IMR-90 (cell line): ENCODE measurements around the gene IQSEC1. TPM values are rescaled to one million over a fixed set of nuclear protein-coding genes. Genes with fewer than 3 reads are reported as not detected.

Source experiments
- ATAC-seq: fragments of 200-7000 bp; cut with Tn5 transposase; 2 replicates; pipeline ENCODE4 v1.9.1; 2020; ENCODE audit warnings: low read depth, mild to moderate bottlenecking, moderate library complexity
- BruUV-seq: library from RNA; stranded (reverse); fragments of 400-500 nt; replicated peaks from 2 replicates; lab custom pipeline; 2021; lab: Mats Ljungman, UMichigan
- CTCF ChIA-PET: fragments of 300-600 bp; formaldehyde crosslinking; extraction: SDS; loops from one replicate; lab custom pipeline; 2021; ENCODE audit warnings: antibody characterized with exemption; lab: Yijun Ruan, JAX
- POLR2A ChIA-PET: fragments of 300-600 bp; sonication (Branson Sonifier 250); formaldehyde crosslinking; loops from one replicate; lab custom pipeline; 2022; ENCODE audit warnings: antibody characterized with exemption; ENCODE audit not compliant: unreplicated experiment; lab: Charles Lee
- DNase-seq: peaks from one replicate; pipeline ENCODE4 v3.0.0; 2013
- H2AFZ ChIP-seq: replicated peaks from 2 replicates; pipeline ENCODE3; 2013; ENCODE audit warnings: low read length, mild to moderate bottlenecking; ENCODE audit not compliant: poor library complexity
- H2AK5ac ChIP-seq: 2 replicates; pipeline ENCODE4 v1.6.1; 2013; ENCODE audit warnings: low read depth, low read length, inconsistent platforms
- H2AK9ac ChIP-seq: replicated peaks from 2 replicates; pipeline ENCODE3; 2013; ENCODE audit warnings: mild to moderate bottlenecking, low read depth, low read length, moderate library complexity; ENCODE audit not compliant: poor library complexity
- H2BK120ac ChIP-seq: 2 replicates; pipeline ENCODE4 v1.6.1; 2013; ENCODE audit warnings: low read depth, low read length, inconsistent platforms
- H2BK15ac ChIP-seq: 3 replicates; pipeline ENCODE4 v1.6.1; 2013; ENCODE audit warnings: low read depth, low read length, inconsistent platforms
- H2BK20ac ChIP-seq: 2 replicates; pipeline ENCODE4 v1.6.1; 2013; ENCODE audit warnings: low read depth, mild to moderate bottlenecking, inconsistent platforms, low read length, moderate library complexity
- H2BK5ac ChIP-seq: 2 replicates; pipeline ENCODE4 v1.6.1; 2013; ENCODE audit warnings: mild to moderate bottlenecking, low read depth, low read length, inconsistent platforms; ENCODE audit not compliant: poor library complexity, severe bottlenecking
- H3K14ac ChIP-seq: replicated peaks from 2 replicates; pipeline ENCODE4 v1.6.1; 2013; ENCODE audit warnings: low read depth, low read length, inconsistent platforms
- H3K18ac ChIP-seq: 2 replicates; pipeline ENCODE4 v1.6.1; 2013; ENCODE audit warnings: low read depth, low read length, control low read depth
- H3K23ac ChIP-seq: 2 replicates; pipeline ENCODE4 v1.6.1; 2013; ENCODE audit warnings: low read depth, low read length, inconsistent platforms
- H3K27ac ChIP-seq: 2 replicates; pipeline ENCODE4 v1.5.1; 2013; ENCODE audit warnings: mild to moderate bottlenecking, control low read depth, low read length; ENCODE audit not compliant: insufficient read depth
- H3K27me3 ChIP-seq: 2 replicates; pipeline ENCODE4 v1.6.1; 2013; ENCODE audit warnings: low read length; ENCODE audit not compliant: control insufficient read depth, insufficient read depth
- H3K36me3 ChIP-seq: 2 replicates; pipeline ENCODE4 v1.6.1; 2013; ENCODE audit warnings: low read length, mixed read lengths; ENCODE audit not compliant: control insufficient read depth, insufficient read depth
- H3K4ac ChIP-seq: 2 replicates; pipeline ENCODE4 v1.6.1; 2013; ENCODE audit warnings: low read depth, low read length, inconsistent platforms
- H3K4me1 ChIP-seq: 2 replicates; pipeline ENCODE4 v1.6.1; 2013; ENCODE audit warnings: low read length, mixed read lengths; ENCODE audit not compliant: control insufficient read depth, insufficient read depth
- H3K4me2 ChIP-seq: 2 replicates; pipeline ENCODE4 v1.6.1; 2013; ENCODE audit warnings: low read depth, mild to moderate bottlenecking, control low read depth, low read length, moderate library complexity
- H3K4me3 ChIP-seq: 2 replicates; pipeline ENCODE4 v1.5.1; 2013; ENCODE audit warnings: low read depth, mild to moderate bottlenecking, control low read depth, low read length, moderate library complexity; ENCODE audit not compliant: insufficient read depth
- H3K56ac ChIP-seq: 2 replicates; pipeline ENCODE4 v1.6.1; 2013; ENCODE audit warnings: low read length, inconsistent platforms; ENCODE audit not compliant: insufficient read depth; ENCODE audit errors: extremely low read depth
- H3K79me1 ChIP-seq, 2 experiments: 2 replicates each; pipeline ENCODE4 v1.6.1; 2013; ENCODE audit warnings: low read length in 2 of 2, inconsistent platforms in 1 of 2, low read depth in 1 of 2
- H3K9ac ChIP-seq: 2 replicates; pipeline ENCODE4 v1.6.1; 2013; ENCODE audit warnings: low read depth, low read length, control low read depth
- H3K9me1 ChIP-seq: 2 replicates; pipeline ENCODE4 v1.6.1; 2013; ENCODE audit warnings: low read length, inconsistent platforms; ENCODE audit not compliant: insufficient read depth
- H3K9me3 ChIP-seq: 2 replicates; pipeline ENCODE4 v1.6.1; 2013; ENCODE audit warnings: low read length; ENCODE audit not compliant: control insufficient read depth, insufficient read depth
- H4K20me1 ChIP-seq: 2 replicates; pipeline ENCODE4 v1.6.1; 2013; ENCODE audit warnings: low read length, inconsistent platforms; ENCODE audit not compliant: insufficient read depth
- H4K5ac ChIP-seq: 2 replicates; pipeline ENCODE4 v1.6.1; 2013; ENCODE audit warnings: mild to moderate bottlenecking, low read depth, low read length, control low read depth
- H4K8ac ChIP-seq, 2 experiments: 2 replicates each; pipeline ENCODE4 v1.6.1; 2013; ENCODE audit warnings: low read depth in 2 of 2, low read length in 2 of 2, control low read depth in 1 of 2, inconsistent platforms in 1 of 2
- H4K91ac ChIP-seq: 2 replicates; pipeline ENCODE4 v1.6.1; 2013; ENCODE audit warnings: low read depth, low read length, inconsistent platforms; ENCODE audit not compliant: insufficient read depth
- POLR2A ChIP-seq: IDR thresholded peaks from 2 replicates; pipeline ENCODE4 v1.6.1; 2012; ENCODE audit warnings: mild to moderate bottlenecking, low read depth, low read length
- RAD21 ChIP-seq: IDR thresholded peaks from 2 replicates; pipeline ENCODE4 v1.6.1; 2012; ENCODE audit warnings: low read length, improper control_type of control experiment
- WGBS, 2 experiments: methylation state at CpG; one replicate each; pipeline versions ENCODE4 v1.1.5 to v1.1.7; 2013; ENCODE audit warnings: missing lambda C conversion rate in 2 of 2; ENCODE audit not compliant: insufficient read length in 1 of 2; ENCODE audit errors: extremely low coverage in 2 of 2; 5-methylcytosine and 5-hydroxymethylcytosine counted together
- dilution Hi-C: fragments of 300-500 bp; cut with HindIII; formaldehyde crosslinking; loops from one replicate; pipeline ENCODE4 v1.14.3; 2018; ENCODE audit warnings: low sequenced_read_pairs; ENCODE audit not compliant: unreplicated experiment
- in situ Hi-C: fragments of 300-500 bp; cut with MboI; formaldehyde crosslinking; loops from 3 replicates; pipeline ENCODE4 v1.14.3; 2019; ENCODE audit warnings: low sequenced_read_pairs, inconsistent platforms, mixed read lengths
- intact Hi-C: fragments of 100-400 bp; cut with micrococcal nuclease; formaldehyde crosslinking; loops from 2 replicates; pipeline ENCODE4 v1.10.0; 2022
- polyA plus RNA-seq, 3 experiments: library from polyadenylated mRNA; depleted of rRNA; stranded (reverse); fragments of >200 nt; gene quantifications; 2 replicates each; pipeline ENCODE4 v1.2.3, GENCODE V29; 2012; ENCODE audit warnings: low replicate concordance in 1 of 3
- total RNA-seq: library from RNA; depleted of rRNA; stranded (reverse); fragments of >200 nt; gene quantifications from 2 replicates; pipeline ENCODE4 v1.2.3, GENCODE V29; 2012
- TF ChIP-seq, protein P1 (sequence below): fragments of 150-350 bp; IDR thresholded peaks from 2 replicates; pipeline ENCODE4 v1.6.1; 2017; ENCODE audit warnings: mild to moderate bottlenecking, antibody characterized with exemption, low read length, low read depth

Gene IQSEC1
- total and polyA plus RNA-seq, 2 of the 4 experiments (the other 2 are of a cell fraction): 5.9 to 11.9 TPM

DNA sequence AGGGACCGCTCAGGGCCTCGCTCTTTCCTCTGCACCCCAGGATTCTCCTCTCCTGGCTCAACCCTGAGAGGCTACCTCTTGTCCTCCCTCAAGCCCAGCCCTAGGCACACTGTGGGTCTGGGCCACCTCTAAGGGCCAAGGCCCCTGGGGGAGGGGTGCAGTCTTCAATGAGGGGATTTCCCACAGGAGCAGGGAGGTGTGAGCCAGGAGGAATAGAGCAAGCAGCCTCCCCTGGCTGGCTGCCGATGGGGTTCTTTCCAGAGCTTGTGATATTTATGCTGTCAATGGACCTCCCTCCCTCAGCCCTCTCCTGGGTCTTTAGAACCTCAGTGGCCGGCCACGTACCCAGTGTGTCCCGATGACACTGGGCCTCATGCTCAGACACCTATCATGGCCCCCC, 132.4 kb downstream of the IQSEC1 start:
- no peak overlapping the region for H2BK5ac ChIP-seq
- no TSS peak for BruUV-seq
- no peak overlapping the region for H3K4me2 ChIP-seq
- dilution Hi-C loops: no loop called here
- no peak overlapping the region for H3K4ac ChIP-seq
- POLR2A ChIA-PET: no interaction called here
- H4K8ac ChIP-seq: no peak overlapping the region
- no peak overlapping the region for H2AK9ac ChIP-seq
- H2BK120ac ChIP-seq: no peak overlapping the region
- no peak overlapping the region for H3K9ac ChIP-seq
- H4K5ac ChIP-seq: no peak overlapping the region
- H3K18ac ChIP-seq: no peak overlapping the region
- H3K23ac ChIP-seq: no peak overlapping the region
- TF ChIP-seq POLR2A (no peak), RAD21 (no peak)
- TF ChIP-seq, protein P1, sequence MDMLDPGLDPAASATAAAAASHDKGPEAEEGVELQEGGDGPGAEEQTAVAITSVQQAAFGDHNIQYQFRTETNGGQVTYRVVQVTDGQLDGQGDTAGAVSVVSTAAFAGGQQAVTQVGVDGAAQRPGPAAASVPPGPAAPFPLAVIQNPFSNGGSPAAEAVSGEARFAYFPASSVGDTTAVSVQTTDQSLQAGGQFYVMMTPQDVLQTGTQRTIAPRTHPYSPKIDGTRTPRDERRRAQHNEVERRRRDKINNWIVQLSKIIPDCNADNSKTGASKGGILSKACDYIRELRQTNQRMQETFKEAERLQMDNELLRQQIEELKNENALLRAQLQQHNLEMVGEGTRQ: no peak
- no peak overlapping the region for H3K56ac ChIP-seq
- peaks cover 5% of the 10 kb centered on the region; the same call in 1 of the 2 replicates for H3K4me1 ChIP-seq
- no peak for ATAC-seq
- H3K36me3 ChIP-seq: peaks cover 29% of the 10 kb centered on the region
- in situ Hi-C loops: no loop called here
- no peak overlapping the region for H3K14ac ChIP-seq
- CTCF ChIA-PET: no interaction called here
- 100% methylated on average over 3 of the region's 6 CpGs; no CpG with 5 or more reads in 1 of the 2 experiments for WGBS, 2 experiments
- H3K9me3 ChIP-seq: no peaks in the 10 kb centered on the region
- H3K9me1 ChIP-seq: peaks cover 4% of the 10 kb centered on the region; the same call in 1 of the 2 replicates
- no peak overlapping the region for H4K91ac ChIP-seq
- no peak overlapping the region for H2BK15ac ChIP-seq
- no peak overlapping the region for H3K4me3 ChIP-seq
- intact Hi-C loops: no loop called here
- no peak overlapping the region for H2AFZ ChIP-seq
- peaks cover 1 to 18% of the 10 kb centered on the region in 2 experiments; a peak in 2 of 4 replicates for H3K79me1 ChIP-seq
- no peak for DNase-seq
- H4K20me1 ChIP-seq: peaks cover 20% of the 10 kb centered on the region; the same call in 1 of the 2 replicates
- no peaks in the 10 kb centered on the region for H3K27me3 ChIP-seq
- H2BK20ac ChIP-seq: no peak overlapping the region
- H3K27ac ChIP-seq: no peak overlapping the region
- no peak overlapping the region for H2AK5ac ChIP-seq
